C4-2B (cell line): ENCODE results near the gene OPCML.

Experiments used
- ZFX ChIP-seq: fragments of 450-650 bp; IDR thresholded peaks from 2 replicates; pipeline ENCODE4 v1.6.1; 2017
- TF ChIP-seq, protein P1 (sequence below): fragments of 450-650 bp; conservative IDR thresholded peaks from 2 replicates; pipeline ENCODE4 v1.5.1; 2017; ENCODE audit warnings: mild to moderate bottlenecking

GRCh38 chr11:133253570-133253969, 278.7 kb downstream of the OPCML start:
- TF ChIP-seq, protein P1, sequence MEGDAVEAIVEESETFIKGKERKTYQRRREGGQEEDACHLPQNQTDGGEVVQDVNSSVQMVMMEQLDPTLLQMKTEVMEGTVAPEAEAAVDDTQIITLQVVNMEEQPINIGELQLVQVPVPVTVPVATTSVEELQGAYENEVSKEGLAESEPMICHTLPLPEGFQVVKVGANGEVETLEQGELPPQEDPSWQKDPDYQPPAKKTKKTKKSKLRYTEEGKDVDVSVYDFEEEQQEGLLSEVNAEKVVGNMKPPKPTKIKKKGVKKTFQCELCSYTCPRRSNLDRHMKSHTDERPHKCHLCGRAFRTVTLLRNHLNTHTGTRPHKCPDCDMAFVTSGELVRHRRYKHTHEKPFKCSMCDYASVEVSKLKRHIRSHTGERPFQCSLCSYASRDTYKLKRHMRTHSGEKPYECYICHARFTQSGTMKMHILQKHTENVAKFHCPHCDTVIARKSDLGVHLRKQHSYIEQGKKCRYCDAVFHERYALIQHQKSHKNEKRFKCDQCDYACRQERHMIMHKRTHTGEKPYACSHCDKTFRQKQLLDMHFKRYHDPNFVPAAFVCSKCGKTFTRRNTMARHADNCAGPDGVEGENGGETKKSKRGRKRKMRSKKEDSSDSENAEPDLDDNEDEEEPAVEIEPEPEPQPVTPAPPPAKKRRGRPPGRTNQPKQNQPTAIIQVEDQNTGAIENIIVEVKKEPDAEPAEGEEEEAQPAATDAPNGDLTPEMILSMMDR: no peak
- TF ChIP-seq ZFX: no peak
